ENCODE results near the gene TAS2R9.

The TAS2R9 gene

DNA sequence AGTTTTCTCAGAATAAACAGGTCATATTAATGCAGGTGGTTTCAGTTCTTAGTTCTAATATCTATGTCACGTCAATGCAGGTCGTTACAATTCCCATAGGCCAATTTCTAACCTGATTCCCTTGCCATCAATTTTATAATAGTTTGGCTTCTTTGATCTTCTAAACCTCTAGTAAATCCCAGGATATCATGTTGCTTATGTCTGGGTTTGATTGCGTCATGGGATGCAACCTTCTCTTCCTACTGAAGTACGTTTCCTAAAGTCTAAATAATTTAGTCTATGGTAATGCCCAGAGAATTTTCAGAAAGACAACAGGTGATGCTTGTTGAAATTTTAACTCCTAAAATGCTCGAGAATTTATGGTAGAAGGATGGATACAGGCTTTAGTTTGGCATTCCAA lies 26.7 kb downstream of the TAS2R9 start:
- TF ChIP-seq CEBPB (IDR thresholded peaks at IDR 0.05): peak; percentile 54; the same call in 1 of the 2 replicates
- TF ChIP-seq REST (IDR thresholded peaks at IDR 0.05; ENCODE audit: low read depth): no peak

DNA sequence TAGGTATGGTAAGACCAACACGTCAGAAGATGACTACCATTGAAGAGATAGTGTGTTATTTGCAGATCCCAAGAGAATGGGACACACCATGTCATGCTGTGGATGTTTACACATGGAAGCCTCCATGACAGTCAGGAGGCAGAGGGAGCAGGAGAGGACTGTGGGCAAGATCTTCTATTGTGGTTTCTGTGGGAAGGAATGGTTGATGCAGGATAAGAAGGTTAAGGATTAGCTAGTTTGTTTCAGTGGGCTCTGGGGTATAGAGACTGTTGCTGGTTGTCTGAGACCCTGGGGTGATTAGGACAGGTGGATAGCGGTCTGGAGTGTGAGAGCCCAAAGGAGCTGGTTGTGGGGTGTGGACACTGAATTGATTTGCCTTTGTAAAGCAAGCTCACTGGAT lies 30.9 kb downstream of the TAS2R9 start:
- TF ChIP-seq TAF1 (IDR thresholded peaks at IDR 0.05; ENCODE audit: low read depth) (no peak), ZBTB7A (IDR thresholded peaks at IDR 0.05; ENCODE audit: low read depth) (no peak), RAD21 (IDR thresholded peaks at IDR 0.05; ENCODE audit: low read depth) (no peak), TCF12 (IDR thresholded peaks at IDR 0.05; ENCODE audit: low read depth) (no peak), YY1 (IDR thresholded peaks at IDR 0.05; ENCODE audit: low read depth) (no peak)

GRCh38 chr12:10771132-10771733 lies 38.7 kb downstream of the TAS2R9 start:
- TF ChIP-seq FOXM1 (IDR thresholded peaks at IDR 0.05; ENCODE audit: borderline replicate concordance, low read depth): no peak
- peak; percentile 92 for TF ChIP-seq RAD21 (IDR thresholded peaks at IDR 0.05; ENCODE audit: low read depth)

- TF ChIP-seq, protein P1, sequence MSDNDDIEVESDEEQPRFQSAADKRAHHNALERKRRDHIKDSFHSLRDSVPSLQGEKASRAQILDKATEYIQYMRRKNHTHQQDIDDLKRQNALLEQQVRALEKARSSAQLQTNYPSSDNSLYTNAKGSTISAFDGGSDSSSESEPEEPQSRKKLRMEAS (IDR thresholded peaks at IDR 0.05): no peak
- TF ChIP-seq TAF1 (IDR thresholded peaks at IDR 0.05; ENCODE audit: low read depth): no peak
- TF ChIP-seq, protein P2, sequence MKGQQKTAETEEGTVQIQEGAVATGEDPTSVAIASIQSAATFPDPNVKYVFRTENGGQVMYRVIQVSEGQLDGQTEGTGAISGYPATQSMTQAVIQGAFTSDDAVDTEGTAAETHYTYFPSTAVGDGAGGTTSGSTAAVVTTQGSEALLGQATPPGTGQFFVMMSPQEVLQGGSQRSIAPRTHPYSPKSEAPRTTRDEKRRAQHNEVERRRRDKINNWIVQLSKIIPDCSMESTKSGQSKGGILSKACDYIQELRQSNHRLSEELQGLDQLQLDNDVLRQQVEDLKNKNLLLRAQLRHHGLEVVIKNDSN (IDR thresholded peaks at IDR 0.05): no peak
- TF ChIP-seq TEAD4 (IDR thresholded peaks at IDR 0.05): no peak
These were observed 50.3 kb downstream of the TAS2R9 start for GRCh38 chr12:10759657-10760056.

Measured in Ishikawa (cell line).